HG03064 (cell line): ENCODE data around the gene LTBP1.

Source experiments
- ATAC-seq: cut with Tn5 transposase; IDR thresholded peaks from one replicate; pipeline ENCODE4 v1.9.1; 2021; ENCODE audit warnings: low read depth; ENCODE audit not compliant: unreplicated experiment

The LTBP1 gene

DNA sequence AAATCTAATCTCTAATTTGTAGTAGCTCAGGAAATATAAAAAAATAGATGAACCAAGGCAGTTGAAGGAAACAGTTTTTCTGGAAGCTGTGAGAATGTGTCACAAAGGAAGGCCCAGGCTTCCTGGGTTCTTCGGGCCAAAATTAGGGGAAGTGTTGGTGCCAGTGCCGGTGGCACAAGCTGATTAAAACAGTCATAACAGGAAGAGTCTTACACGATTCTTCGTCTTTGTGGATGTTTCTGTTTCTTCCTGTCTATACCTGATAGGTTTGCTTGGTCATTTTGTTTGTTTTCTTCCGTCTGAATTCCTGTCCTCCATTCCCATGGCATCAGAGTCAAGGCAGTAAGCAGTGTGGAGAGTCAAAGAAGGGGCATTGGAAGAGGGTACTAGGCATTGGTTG is 294.3 kb downstream of the LTBP1 start:
- no peak for ATAC-seq

GRCh38 chr2:33241581-33241980 is 294.8 kb downstream of the LTBP1 start:
- ATAC-seq = no peak

- no peak for ATAC-seq
Observed at GRCh38 chr2:33242845-33243244, 296.1 kb downstream of the LTBP1 start.

GRCh38 chr2:33246432-33246831 is 299.7 kb downstream of the LTBP1 start:
- ATAC-seq = no peak

GRCh38 chr2:33247365-33247764 is 300.6 kb downstream of the LTBP1 start:
- ATAC-seq = no peak

DNA sequence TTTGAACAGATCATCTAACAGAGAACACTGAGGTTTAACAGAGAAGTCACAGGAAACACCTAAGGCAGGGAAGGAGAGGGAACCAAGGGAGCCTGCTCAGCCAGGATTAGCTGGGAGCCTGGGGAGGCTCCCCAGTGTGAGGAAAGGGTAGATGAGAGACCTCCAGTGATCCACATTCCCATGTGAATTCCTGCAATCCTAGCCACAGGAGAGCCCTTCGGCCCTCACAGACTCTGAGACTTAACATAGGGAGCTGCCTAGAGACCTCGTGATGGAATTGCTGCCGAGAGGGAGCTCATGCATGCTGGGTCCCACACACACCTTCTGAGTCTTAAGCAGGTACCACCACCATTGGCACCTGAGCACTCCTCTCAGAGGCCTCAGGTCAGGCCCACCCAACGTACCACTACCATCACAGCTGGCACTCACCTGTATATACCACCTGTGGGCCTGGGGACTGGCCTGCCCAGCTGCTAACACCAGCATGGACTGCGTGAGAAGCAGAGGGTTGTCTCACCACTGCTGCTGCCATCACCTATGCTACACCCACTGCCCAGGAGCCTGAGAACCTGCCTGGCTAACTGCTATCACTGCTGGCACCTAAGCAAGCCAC is 303.8 kb downstream of the LTBP1 start:
- no peak for ATAC-seq

DNA sequence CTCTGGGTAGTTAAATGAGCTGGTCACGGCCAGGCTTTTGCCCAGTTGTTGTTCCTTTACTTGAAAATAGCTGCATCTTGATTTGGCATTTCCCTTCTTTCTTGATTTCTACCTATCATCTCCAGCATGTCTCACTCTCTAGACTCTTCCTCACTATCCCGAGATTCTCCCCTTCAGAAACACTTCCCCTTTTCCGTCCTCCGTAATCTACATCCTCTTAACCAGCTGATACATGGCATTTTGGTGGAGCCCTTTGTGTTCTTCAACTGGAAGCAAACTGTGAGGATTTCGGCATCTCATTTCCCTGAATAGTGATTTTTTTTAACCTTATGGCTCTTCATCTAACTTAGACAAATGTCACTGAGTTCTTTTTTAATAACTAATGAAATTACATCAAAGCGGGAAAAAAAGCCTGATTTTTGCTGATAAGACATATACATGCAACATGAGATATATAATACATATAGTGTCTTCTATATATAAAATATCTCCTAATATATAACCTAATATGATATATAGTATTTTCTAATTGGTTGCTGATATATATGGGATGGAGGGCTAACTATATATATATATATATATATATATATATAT is 309.5 kb downstream of the LTBP1 start:
- ATAC-seq = no peak

GRCh38 chr2:33258387-33258786 is 311.6 kb downstream of the LTBP1 start:
- ATAC-seq = no peak

GRCh38 chr2:33262097-33262496 is 315.3 kb downstream of the LTBP1 start:
- no peak for ATAC-seq

- no peak for ATAC-seq
Observed at GRCh38 chr2:33264766-33265165, 318.0 kb downstream of the LTBP1 start.

GRCh38 chr2:33265584-33266338 is 319.0 kb downstream of the LTBP1 start:
- no peak for ATAC-seq

- no peak for ATAC-seq
Observed at GRCh38 chr2:33266467-33266866, 319.7 kb downstream of the LTBP1 start.

- no peak for ATAC-seq
Observed at GRCh38 chr2:33267043-33267442, 320.3 kb downstream of the LTBP1 start.

DNA sequence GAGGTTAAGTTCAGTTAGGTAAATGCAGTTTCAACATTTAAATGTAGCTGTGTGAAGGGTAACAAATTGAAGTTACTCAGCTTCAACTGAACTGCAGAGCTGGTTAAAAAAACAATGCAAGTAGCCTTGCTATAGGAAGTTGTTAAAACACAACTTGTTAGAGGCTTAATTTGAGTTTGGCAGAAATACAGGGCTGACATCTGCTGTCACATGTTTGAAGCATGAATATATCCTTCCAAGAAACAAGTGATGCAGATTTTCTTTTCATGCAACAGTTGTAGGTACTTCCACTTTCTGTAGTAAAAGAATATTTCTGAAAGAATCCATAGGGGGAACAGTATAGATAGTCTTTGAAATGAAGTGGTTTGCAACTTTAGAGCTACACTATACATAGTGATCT is 321.0 kb downstream of the LTBP1 start:
- ATAC-seq = no peak

- ATAC-seq = no peak
Observed at GRCh38 chr2:33268246-33268831, 321.6 kb downstream of the LTBP1 start.

- peak; percentile 99 for ATAC-seq
Observed at GRCh38 chr2:33272001-33272400, 325.2 kb downstream of the LTBP1 start.

GRCh38 chr2:33273479-33273878 is 326.7 kb downstream of the LTBP1 start:
- ATAC-seq = no peak

DNA sequence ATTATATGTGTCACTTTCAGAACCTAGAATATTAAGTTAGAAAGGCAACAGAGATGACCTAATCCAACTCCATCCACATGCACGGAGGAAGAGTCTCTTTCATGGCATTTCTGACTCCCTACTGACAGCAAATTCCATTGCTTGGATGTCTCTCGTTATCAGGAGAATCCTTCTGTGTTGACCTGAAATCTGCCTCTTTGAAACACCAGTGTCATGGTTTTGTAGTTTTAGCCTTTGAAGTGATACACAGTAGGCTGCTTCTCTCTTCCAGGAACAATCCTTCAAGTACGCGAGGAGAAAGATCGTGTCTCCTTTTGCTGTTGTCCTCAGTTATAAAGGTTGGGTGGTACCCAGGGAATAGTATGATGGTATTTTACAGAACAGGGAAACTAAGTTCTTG is 327.8 kb downstream of the LTBP1 start:
- ATAC-seq = no peak

DNA sequence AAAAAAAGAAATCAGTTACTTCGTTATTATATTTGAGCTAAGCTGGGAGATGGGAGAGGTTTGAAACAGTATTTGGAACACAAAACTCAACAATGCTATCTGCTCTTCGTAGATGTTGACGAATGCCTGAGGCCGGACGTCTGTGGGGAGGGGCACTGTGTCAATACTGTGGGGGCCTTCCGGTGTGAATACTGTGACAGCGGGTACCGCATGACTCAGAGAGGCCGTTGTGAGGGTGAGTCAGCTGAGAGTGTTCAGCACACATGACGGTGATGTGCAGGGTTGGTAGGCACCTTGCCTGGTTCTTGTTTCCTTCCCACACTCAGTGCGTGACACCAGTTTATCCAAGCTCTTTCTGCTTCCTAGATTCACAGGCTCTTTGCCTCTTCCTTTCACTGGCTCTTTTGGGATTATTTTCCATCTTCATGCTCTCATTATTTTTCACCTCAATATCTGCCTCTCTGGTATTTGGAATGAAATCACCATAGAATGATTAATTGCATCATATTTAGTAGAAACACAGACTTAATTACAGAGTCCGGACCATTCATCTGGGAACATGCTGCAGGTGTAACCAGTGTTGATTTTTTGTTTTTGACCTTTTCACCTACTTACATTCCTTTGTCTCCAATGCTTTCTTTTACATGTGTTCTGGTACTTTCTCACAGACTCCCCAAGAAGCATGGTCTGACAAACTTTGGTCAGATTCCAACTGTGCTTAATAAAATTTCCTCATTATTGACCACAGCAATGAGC is 329.1 kb downstream of the LTBP1 start:
- no peak for ATAC-seq

- no peak for ATAC-seq
Observed at GRCh38 chr2:33277002-33277426, 330.3 kb downstream of the LTBP1 start.
